ENCODE data around the gene TRPV6.

Gene TRPV6

DNA sequence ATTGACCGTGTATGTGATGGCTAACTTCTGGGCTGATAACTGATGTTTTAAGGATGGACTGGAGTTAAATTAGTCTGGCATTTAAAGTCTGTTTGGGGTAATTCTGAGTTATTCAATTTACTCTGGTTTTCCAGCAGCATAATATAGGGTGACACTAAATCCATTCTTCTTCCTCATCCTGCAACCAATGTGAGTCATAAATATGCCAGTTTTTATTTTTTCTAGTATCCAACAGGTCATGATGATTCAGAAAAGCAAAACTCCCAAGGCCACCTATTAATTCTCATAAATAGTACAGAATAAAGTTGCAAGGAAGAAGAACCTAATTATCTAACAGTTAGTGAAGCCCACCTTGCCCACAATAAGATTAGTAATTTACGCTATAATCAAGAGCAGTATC, 38.2 kb downstream of the TRPV6 start:
- DNase-seq: no peak

DNA sequence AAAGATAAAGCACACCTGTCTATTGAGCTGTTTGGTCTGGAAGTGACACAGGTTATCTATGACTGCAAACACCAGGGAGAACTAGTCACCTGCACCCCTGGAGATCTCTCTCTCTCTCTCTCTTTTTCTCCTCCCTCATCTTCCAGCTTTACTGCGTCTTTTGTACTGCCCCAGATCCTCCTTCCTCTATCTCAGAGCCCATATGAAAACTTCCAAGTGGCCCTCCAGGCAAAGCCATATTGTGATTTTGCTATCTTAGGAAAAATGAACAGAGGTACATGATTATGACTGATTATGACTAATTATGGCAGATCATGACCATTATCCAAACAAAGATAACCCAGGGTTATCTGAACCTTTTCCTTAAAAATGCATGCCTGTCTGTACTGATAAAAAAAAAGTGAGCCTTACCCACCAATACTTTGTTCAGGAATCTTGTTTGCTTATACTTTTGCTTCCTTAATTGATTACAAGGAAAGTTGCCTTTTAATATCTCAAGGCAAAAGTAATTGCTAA, 43.2 kb downstream of the TRPV6 start:
- DNase-seq: no peak

DNA sequence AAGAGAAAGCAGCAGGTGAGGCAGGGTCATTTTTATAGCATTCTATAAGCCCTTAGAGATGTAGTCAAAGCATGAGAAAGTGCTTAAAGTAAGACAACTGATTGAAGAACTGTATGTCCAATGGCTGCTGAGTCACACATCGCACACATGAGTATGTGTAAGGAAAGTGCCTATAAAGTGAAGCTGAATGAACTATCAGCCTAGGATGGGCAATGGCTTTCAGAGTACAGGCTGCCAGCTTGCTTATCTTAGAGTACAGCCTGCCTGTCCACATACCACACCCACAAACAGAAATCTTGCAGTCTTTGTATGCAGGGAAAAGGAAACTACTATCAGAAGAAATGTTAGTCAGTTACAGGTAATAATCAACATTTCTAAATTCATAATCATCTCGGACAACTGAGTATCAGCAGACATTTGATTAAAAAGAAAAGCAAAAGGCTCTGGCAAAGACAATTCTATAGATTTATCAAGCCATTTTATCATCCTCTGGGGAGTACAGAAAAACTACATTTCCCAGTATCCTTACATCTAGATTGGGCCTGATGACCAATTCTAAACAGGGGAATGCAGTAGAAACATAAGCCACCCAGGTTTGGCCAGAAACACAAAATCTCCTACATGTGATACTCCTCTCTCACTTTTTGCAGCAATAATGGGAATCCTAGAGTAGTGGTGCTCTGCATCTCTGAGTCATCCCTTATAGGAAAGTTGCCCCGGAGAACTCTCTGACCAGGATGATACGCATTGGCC, 46.9 kb downstream of the TRPV6 start:
- no peak for DNase-seq

DNA sequence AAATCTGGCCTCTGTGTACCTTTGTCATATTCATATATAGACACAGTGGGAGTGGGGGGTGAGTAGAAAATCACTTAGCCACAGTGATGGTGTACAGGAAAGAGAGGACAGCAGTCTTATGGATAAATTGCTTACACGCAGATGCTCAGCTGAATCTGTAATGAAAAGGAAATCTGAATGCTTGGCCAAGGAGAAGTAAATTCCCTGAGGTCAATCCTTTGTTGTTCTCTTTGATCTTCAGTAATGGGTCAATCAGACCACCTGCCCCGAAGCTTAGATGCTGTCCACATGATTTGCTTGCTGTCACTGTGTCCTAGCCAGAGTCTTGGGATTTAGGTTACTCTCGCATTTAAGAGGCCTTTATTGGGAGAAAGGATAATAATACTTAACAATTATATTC, 49.1 kb downstream of the TRPV6 start:
- DNase-seq: no peak

DNA sequence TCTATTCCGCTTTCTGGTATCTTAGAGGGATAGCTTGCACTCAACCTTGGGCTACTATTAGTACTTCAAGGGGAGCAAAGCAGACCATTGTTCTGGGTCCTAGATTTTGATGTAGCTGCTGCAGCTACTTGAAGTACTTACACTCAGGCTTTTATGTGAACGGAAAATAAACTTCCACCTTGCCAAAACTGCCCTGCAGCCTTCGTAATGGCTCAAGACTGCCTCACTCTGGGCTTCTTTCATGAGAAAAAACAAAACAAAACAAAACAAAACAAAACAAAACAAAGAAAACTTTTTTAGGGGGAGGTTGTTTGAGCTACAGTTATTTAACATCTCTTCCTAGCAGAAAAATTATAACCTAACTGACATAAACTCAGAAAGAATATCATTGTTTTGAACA, 50.1 kb downstream of the TRPV6 start:
- no peak for DNase-seq

DNA sequence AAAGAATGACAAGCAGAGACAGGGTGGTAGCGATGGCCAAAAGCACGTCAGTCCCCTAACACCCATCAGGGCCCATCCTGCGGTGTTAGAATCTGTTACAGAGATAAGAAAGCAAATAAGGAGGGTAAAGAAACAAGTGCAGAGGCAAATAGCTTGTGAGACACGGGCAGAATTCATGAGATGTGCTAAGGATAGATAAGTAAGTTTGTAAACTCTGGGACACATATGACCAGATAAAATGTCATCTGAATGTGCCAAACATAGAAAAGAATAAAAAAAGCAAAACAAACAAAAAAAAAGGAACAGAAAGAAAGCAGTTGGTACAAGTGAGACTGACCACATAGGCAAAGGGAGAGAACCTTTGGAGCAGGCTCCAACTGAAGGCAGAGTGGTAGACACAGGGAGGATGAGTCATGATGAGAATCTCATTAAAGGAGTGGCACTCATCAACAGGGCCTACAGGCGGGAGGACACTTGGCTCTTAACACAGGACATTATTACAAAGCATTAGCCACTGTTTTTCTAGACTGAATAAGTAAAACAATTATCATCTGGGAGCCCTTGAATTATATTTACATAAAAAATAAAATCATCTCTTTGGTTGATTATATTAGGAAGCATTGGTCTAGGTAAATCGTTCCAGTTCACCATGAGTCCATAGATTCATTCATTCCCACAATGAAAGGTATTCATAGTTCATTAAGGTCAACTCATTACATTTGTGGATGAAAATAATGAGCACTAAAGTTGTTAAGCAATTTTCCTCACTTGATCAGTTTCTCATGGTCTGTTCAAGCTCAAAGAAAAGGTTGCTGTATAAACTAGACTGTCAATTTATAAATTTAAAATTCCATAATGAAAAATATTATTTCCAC, 52.1 kb downstream of the TRPV6 start:
- peak; percentile 60 for DNase-seq

DNA sequence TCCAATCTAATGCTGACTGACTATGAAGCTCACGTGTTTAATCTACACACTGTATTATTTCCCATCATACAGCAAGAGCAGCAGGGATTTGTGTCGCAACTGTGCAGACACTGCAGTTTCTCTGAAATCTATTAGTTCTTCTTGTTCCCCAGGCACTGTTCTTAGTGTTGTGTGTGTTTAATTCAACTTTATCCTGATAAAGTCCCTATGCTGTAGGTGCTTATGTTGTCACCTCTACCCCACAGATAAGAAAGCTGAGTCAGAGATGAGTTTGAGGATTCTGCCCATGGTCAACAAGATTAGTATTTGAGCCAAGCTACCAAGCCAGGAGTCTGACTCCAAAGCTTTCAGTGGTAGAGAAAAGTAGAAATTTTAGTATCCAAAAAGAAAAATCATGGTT, 53.1 kb downstream of the TRPV6 start:
- peak; percentile 17 for DNase-seq

DNA sequence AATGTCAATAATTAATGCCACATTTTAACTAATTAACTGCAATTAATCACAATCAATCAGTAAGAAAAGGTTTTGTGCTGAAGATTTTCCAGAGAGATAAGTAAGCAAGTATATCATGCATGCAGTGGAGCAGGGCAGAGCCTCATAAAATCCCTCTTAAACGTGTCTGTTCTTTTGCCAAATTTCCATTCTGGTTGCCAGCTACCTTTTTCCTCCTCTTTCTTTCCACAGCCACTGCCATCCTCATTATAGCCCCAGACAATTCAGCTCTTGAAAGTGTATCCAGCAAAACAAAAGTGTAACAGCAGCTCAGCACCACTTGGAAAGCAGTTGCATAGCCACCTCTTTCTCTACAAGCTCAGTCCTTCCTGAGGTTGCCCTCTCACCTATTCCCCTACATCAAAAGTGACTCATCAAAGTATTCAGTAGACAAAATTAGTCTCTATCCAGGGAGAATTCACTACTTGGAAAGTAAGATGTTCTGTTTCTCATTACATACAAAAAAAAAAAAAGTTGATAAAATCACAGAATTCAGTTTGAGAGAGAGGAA, 57.5 kb downstream of the TRPV6 start:
- DNase-seq: no peak

DNA sequence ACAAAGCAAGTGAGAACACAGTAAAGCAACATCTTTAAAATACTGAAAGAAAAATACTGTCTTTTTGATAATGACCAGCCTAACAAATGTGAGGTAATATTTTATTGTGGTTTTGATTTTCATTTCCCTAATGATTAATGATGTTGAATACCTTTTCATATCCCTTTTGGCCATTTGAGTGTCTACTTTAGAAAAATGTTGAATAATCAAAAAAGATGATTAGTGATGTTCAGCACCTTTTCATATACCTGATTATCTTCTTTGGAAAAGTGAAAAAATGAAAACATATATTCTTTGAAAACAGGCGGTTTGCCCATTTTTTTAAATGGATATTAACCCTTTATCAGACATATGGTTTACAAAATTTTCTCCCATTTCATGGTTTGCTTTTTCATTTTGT, 62.8 kb downstream of the TRPV6 start:
- DNase-seq: no peak

All from inflammatory macrophage treated with lipopolysaccharide for 4 hours (primary cell).